Calu3 (cell line): Measurements from ENCODE around the gene EIF3K. TPM values are rescaled to one million over a fixed set of nuclear protein-coding genes. Genes with fewer than 3 reads are reported as not detected.
A peak's percentile ranks its signal among the peaks of the same experiment; 100 is the strongest.

Experiments
- BruUV-seq: library from RNA; stranded (reverse); fragments of 400-500 nt; replicated peaks from 2 replicates; lab custom pipeline; 2021; lab: Mats Ljungman, UMichigan
- CTCF ChIA-PET: fragments of 300-600 bp; sonication (Branson Sonifier 250); formaldehyde crosslinking; loops from one replicate; lab custom pipeline; 2022; ENCODE audit warnings: antibody characterized with exemption; lab: Charles Lee
- DNase-seq: peaks from one replicate; pipeline ENCODE4 v3.0.0; 2022
- H3K27ac Mint-ChIP-seq: one replicate; pipeline ENCODE4 v1.8.0; 2022; ENCODE audit warnings: mixed read lengths; ENCODE audit not compliant: unreplicated experiment
- H3K27me3 Mint-ChIP-seq: one replicate; pipeline ENCODE4 v1.8.0; 2022; ENCODE audit warnings: mixed read lengths; ENCODE audit not compliant: unreplicated experiment
- H3K36me3 Mint-ChIP-seq: one replicate; pipeline ENCODE4 v1.8.0; 2022; ENCODE audit warnings: mild to moderate bottlenecking, moderate library complexity, mixed read lengths; ENCODE audit not compliant: insufficient read depth, unreplicated experiment
- H3K4me1 Mint-ChIP-seq: one replicate; pipeline ENCODE4 v1.8.0; 2022; ENCODE audit warnings: mild to moderate bottlenecking, low read depth, mixed read lengths; ENCODE audit not compliant: unreplicated experiment
- H3K4me3 Mint-ChIP-seq: one replicate; pipeline ENCODE4 v1.8.0; 2022; ENCODE audit warnings: mild to moderate bottlenecking, low read depth, moderate library complexity, mixed read lengths; ENCODE audit not compliant: unreplicated experiment
- H3K9me3 Mint-ChIP-seq: one replicate; pipeline ENCODE4 v1.8.0; 2022; ENCODE audit warnings: low read depth, mixed read lengths; ENCODE audit not compliant: unreplicated experiment
- intact Hi-C: fragments of 100-400 bp; cut with micrococcal nuclease; formaldehyde crosslinking; loops from one replicate; pipeline ENCODE4 v1.10.0; 2022; ENCODE audit not compliant: unreplicated experiment
- total RNA-seq: library from RNA; stranded (reverse); gene quantifications from 2 replicates; pipeline ENCODE4 v1.2.3, GENCODE V29; 2022
- TF ChIP-seq, protein P1 (sequence below): fragments of 200-600 bp; IDR thresholded peaks from one replicate; pipeline ENCODE4 v1.8.0; 2022; ENCODE audit warnings: antibody characterized with exemption; ENCODE audit not compliant: unreplicated experiment

Gene EIF3K
- total RNA-seq, 1 experiment from 2014 or later: 334 TPM

DNA sequence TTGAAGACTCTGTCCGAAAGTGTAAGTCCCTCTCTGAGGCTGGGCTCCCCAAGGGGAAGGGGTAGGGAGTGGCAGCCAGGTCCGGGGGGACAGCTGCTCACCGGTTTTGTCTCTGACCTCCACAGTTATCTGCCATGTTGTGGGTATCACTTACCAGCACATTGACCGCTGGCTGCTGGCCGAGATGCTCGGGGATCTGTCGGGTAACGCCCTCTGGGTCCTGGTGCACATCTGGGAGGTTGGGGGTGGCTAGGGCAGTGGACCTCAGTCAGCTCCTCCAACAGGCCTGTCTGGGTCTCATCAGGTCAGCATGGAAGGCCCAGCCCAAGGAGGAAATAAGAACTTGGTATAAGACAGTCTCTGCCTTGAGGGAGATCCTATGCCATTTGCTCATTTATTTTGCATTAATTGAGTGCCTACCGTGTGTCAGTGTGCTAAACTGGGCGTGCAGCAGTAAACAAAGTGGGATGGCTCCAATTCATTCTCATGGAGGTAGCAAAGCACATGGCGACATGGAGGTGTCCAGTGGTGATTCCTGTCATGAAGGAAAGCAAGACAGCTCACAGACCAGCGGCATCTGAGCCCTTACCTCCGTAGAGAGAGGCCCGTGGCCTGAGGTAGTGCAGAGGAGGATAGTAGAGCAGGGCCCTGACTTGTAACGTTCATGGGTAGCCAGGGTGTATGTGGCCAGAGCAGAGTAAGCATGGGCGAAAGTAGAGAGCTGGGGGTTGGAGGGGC, 13.7 kb downstream of the EIF3K start:
- TF ChIP-seq, protein P1, sequence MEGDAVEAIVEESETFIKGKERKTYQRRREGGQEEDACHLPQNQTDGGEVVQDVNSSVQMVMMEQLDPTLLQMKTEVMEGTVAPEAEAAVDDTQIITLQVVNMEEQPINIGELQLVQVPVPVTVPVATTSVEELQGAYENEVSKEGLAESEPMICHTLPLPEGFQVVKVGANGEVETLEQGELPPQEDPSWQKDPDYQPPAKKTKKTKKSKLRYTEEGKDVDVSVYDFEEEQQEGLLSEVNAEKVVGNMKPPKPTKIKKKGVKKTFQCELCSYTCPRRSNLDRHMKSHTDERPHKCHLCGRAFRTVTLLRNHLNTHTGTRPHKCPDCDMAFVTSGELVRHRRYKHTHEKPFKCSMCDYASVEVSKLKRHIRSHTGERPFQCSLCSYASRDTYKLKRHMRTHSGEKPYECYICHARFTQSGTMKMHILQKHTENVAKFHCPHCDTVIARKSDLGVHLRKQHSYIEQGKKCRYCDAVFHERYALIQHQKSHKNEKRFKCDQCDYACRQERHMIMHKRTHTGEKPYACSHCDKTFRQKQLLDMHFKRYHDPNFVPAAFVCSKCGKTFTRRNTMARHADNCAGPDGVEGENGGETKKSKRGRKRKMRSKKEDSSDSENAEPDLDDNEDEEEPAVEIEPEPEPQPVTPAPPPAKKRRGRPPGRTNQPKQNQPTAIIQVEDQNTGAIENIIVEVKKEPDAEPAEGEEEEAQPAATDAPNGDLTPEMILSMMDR: no peak
- peaks cover 61% of the 10 kb centered on the region for H3K4me1 Mint-ChIP-seq
- H3K27ac Mint-ChIP-seq: peak overlapping the region; percentile 86
- no peak for DNase-seq
- BruUV-seq: no TSS peak
- peaks cover 88% of the 10 kb centered on the region for H3K36me3 Mint-ChIP-seq
- intact Hi-C loops: no loop called here
- no peaks in the 10 kb centered on the region for H3K9me3 Mint-ChIP-seq
- H3K4me3 Mint-ChIP-seq: no peak overlapping the region
- CTCF ChIA-PET: interaction anchor here (0.6 to 2.2 kb wide), 2 partner anchors 12 to 102 kb away, joined by 4 to 7 read pairs; no protein-coding TSS in a partner anchor
- no peaks in the 10 kb centered on the region for H3K27me3 Mint-ChIP-seq

DNA sequence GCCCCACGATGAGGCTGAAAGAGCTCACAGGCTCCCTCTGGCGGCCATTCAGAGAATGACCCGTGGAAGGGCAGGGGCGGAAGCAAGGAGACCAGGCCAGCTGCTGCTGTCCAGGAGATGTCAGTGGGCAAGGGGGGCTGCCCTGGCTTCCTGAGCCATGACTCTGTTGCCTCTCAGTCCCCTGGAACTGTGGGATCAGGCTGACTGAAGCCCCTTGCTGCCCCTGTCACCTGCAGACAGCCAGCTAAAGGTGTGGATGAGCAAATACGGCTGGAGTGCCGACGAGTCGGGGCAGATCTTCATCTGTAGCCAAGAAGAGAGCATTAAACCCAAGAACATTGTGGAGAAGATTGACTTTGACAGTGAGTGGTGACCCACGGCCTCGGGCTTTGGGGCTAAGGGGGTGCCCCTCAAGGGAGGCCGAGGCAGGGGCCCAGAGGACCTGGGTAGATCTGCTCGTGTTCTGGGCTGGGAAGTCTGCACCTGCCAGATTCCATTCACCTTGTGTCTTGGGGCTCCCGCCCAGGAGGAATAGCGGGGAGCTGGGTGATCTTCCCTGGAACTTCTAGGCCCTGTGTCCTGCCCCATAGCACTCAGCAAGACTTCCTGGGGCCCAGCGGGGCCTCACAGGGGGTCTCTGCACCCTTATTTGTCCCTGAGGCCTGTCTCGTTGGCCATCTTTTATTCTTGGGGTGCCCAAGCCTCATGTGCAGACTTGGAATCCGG, 15.9 kb downstream of the EIF3K start:
- peaks cover 76% of the 10 kb centered on the region for H3K36me3 Mint-ChIP-seq
- CTCF ChIA-PET: interaction anchor here (0.6 to 2.2 kb wide), 22 partner anchors 10 to 491 kb away, joined by 3 to 21 read pairs (median 4); partner anchors contain the start of genes ACTN4, EIF3K, FAM98C and PAK4
- intact Hi-C loops: loop anchor here (1.0 to 5.0 kb wide), 3 partner anchors 91 to 297 kb away; partner anchors contain the start of genes MRPS12 and SARS2
- no peaks in the 10 kb centered on the region for H3K27me3 Mint-ChIP-seq
- peak; percentile 87 for DNase-seq
- BruUV-seq: no TSS peak
- no peak overlapping the region for H3K4me3 Mint-ChIP-seq
- peak overlapping the region; percentile 52 for H3K27ac Mint-ChIP-seq
- TF ChIP-seq, protein P1: peak; percentile 96
- peaks cover 54% of the 10 kb centered on the region for H3K4me1 Mint-ChIP-seq
- H3K9me3 Mint-ChIP-seq: no peaks in the 10 kb centered on the region

DNA sequence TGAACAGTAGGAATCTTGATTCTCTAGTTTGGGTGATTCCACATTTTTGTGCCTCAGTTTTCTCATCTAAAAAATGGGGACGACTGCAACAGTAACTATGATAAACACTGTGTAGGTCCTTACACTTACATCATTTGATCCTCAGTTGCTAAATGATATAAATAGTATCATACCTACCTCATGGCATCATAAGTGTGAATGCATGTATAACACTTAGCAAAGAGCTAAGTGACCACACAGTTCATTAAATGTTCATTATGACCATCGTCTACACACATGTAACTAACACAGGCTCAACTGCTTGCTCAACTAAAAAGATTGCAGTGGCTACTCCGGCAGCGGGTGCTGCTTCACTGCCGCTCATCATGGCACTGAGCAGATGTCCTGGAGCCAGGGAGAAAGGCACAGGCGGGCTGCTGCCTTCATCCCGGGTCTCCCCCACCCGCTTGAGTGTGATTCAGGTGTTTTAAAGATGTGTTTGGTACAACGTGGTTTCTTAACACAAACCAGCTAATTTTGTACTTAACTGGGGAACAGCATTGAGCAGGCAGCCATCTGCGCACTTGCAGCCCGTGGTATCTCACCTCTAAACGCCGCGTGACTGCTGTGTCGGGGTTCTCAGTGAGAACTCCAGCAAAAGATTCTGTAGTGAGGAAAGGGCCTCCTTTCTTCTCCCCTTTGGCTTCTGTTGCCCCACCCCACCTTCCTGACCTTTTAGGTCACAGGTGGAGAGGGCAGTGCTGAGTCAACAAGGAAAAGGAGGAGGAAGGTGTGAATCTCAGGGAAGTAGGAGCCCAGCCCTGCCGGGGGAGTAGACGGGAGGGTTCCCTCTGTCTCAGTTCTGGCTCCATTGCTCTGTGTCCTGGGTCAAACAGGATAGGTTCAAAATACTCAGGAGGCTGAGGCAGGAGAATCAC, 16.8 kb downstream of the EIF3K start:
- Mint-ChIP-seq H3K4me1 (peaks cover 52% of the 10 kb centered on the region), H3K4me3 (no peak overlapping the region), H3K27ac (peak overlapping the region; percentile 89), H3K9me3 (no peaks in the 10 kb centered on the region), H3K36me3 (peaks cover 70% of the 10 kb centered on the region), H3K27me3 (no peaks in the 10 kb centered on the region)
- BruUV-seq: no TSS peak
- DNase-seq: no peak
- TF ChIP-seq, protein P1: no peak
- intact Hi-C loops: loop anchor here (2.0 to 5.0 kb wide), 3 partner anchors 121 to 297 kb away; partner anchors contain the start of genes FAM98C, MRPS12 and SARS2
- CTCF ChIA-PET: interaction anchor here (0.8 to 2.7 kb wide), 6 partner anchors 12 to 233 kb away, joined by 3 to 19 read pairs (median 5); partner anchors contain the start of genes ACTN4, EIF3K and FAM98C

DNA sequence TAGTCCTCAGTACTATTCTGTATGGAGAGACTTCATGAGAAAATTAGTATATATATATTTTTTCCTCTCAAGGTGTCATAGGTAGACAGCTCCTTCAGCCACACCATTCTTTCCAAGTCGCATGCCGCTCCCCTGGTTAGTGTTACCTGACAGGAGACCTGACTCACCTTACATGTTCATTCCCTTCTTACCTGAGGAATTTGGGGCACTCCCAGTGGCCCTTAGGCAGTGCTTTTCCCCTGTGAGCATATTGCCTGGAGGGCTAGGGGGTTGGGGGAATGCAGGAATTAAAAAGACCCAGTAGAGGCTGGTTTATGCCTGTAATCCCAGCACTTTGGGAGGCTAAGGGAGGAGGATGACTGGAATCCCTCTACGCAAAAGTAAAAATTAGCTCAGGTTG, 19.5 kb downstream of the EIF3K start:
- Mint-ChIP-seq H3K36me3 (peaks cover 47% of the 10 kb centered on the region), H3K4me1 (peaks cover 38% of the 10 kb centered on the region), H3K4me3 (no peak overlapping the region), H3K9me3 (no peaks in the 10 kb centered on the region), H3K27me3 (no peaks in the 10 kb centered on the region), H3K27ac (no peak overlapping the region)
- TF ChIP-seq, protein P1: no peak
- no peak for DNase-seq
- CTCF ChIA-PET: interaction anchor here (2.1 kb wide), 1 partner anchor 9 kb away, joined by 12 read pairs; the partner anchor contains the start of gene ACTN4
- BruUV-seq: TSS peak; percentile 13
- intact Hi-C loops: loop anchor here (5.0 kb wide), 1 partner anchor 294 kb away; the partner anchor contains the start of genes MRPS12 and SARS2
